Measurements from ENCODE around the gene KCNMB1.

The KCNMB1 gene

GRCh38 chr5:170375283-170375682 is 13.9 kb downstream of the KCNMB1 start:
- DNase-seq, result no peak

GRCh38 chr5:170372971-170373370 is 16.2 kb downstream of the KCNMB1 start:
- no peak for DNase-seq

GRCh38 chr5:170368586-170368985 is 20.6 kb downstream of the KCNMB1 start:
- DNase-seq, result no peak

- DNase-seq, result no peak
Observed at GRCh38 chr5:170366276-170366675, 22.9 kb downstream of the KCNMB1 start.

GRCh38 chr5:170365831-170366230 is 23.3 kb downstream of the KCNMB1 start:
- no peak for DNase-seq

GRCh38 chr5:170365011-170365410 is 24.2 kb downstream of the KCNMB1 start:
- DNase-seq, result no peak

- DNase-seq, result no peak
Observed at GRCh38 chr5:170363671-170364070, 25.5 kb downstream of the KCNMB1 start.

- DNase-seq, result no peak
Observed at GRCh38 chr5:170362656-170363055, 26.5 kb downstream of the KCNMB1 start.

- no peak for DNase-seq
Observed at GRCh38 chr5:170362102-170362501, 27.1 kb downstream of the KCNMB1 start.

- no peak for DNase-seq
Observed at GRCh38 chr5:170361616-170362015, 27.6 kb downstream of the KCNMB1 start.

- DNase-seq, result no peak
Observed at GRCh38 chr5:170361116-170361515, 28.1 kb downstream of the KCNMB1 start.

GRCh38 chr5:170360709-170361108 is 28.5 kb downstream of the KCNMB1 start:
- no peak for DNase-seq

GRCh38 chr5:170357955-170358444 is 31.2 kb downstream of the KCNMB1 start:
- DNase-seq, result no peak

GRCh38 chr5:170355601-170356098 is 33.5 kb downstream of the KCNMB1 start:
- no peak for DNase-seq

GRCh38 chr5:170353961-170354360 is 35.2 kb downstream of the KCNMB1 start:
- peak; percentile 16 for DNase-seq

- DNase-seq, result no peak
Observed at GRCh38 chr5:170353011-170353761, 36.0 kb downstream of the KCNMB1 start.

- DNase-seq, result no peak
Observed at GRCh38 chr5:170348137-170348633, 41.0 kb downstream of the KCNMB1 start.

- DNase-seq, result no peak
Observed at GRCh38 chr5:170347022-170347567, 42.1 kb downstream of the KCNMB1 start.

GRCh38 chr5:170345971-170346370 is 43.2 kb downstream of the KCNMB1 start:
- no peak for DNase-seq

GRCh38 chr5:170343177-170343576 is 46.0 kb downstream of the KCNMB1 start:
- DNase-seq, result no peak

- DNase-seq, result no peak
Observed at GRCh38 chr5:170342153-170342725, 46.9 kb downstream of the KCNMB1 start.

- DNase-seq, result no peak
Observed at GRCh38 chr5:170341545-170341944, 47.6 kb downstream of the KCNMB1 start.

- DNase-seq, result no peak
Observed at GRCh38 chr5:170339780-170340167, 49.4 kb downstream of the KCNMB1 start.
